Renal pelvis (tissue), 12 donors: ENCODE results near the gene RCE1. TPM values are rescaled to one million over a fixed set of nuclear protein-coding genes. Genes with fewer than 3 reads are reported as not detected.
"Not testable (repeated sequence)": the region's sequence is repeated elsewhere in the genome, so short reads cannot be mapped to it uniquely, and the experiment has no call there.

Experiments
- DNase-seq: peaks from one replicate; pipeline ENCODE4 v3.0.0-alpha.2; 2013
- long read RNA-seq, 16 experiments: transcript quantifications; one replicate each; lab custom pipeline, GENCODE V29; 2026
- polyA plus RNA-seq, 3 donors: library from polyadenylated mRNA; unstranded; fragments of 120-200 nt; gene quantifications; one replicate each; pipeline ENCODE4 v1.2.1, GENCODE V29; 2013; ENCODE audit not compliant: insufficient read length in 3 of 3

Gene RCE1
- polyA plus RNA-seq, result 10 to 100 TPM; 25.4 to 34.2 (median 33.5) TPM
- long read RNA-seq, donor 1, partial matches to known transcripts, result 0 of 7 reads
- long read RNA-seq, donor 1, other reads (novel, unspliced or antisense), result 0 of 7 reads
- long read RNA-seq, donor 2, partial matches to known transcripts, result 0 of 7 reads
- long read RNA-seq, donor 2, other reads (novel, unspliced or antisense), result 0 of 7 reads
- long read RNA-seq, donor 3, transcript RCE1-201 (8 exons, 1,485 nt), result major isoform, 7 of 15 reads
- long read RNA-seq, donor 3, partial matches to known transcripts, result 5 of 15 reads
- long read RNA-seq, donor 3, other reads (novel, unspliced or antisense), result 0 of 15 reads
- long read RNA-seq, donor 4, transcript RCE1-201 (8 exons, 1,485 nt), result major isoform, 5 of 11 reads
- long read RNA-seq, donor 4, partial matches to known transcripts, result 0 of 11 reads
- long read RNA-seq, donor 4, other reads (novel, unspliced or antisense), result 0 of 11 reads
- long read RNA-seq, donor 5, partial matches to known transcripts, result 0 of 3 reads
- long read RNA-seq, donor 5, other reads (novel, unspliced or antisense), result 0 of 3 reads
- long read RNA-seq, donor 6, transcript RCE1-201 (8 exons, 1,485 nt), result major isoform, 9 of 19 reads
- long read RNA-seq, donor 6, partial matches to known transcripts, result 6 of 19 reads
- long read RNA-seq, donor 6, other reads (novel, unspliced or antisense), result 0 of 19 reads
- long read RNA-seq, donor 7, transcript RCE1-201 (8 exons, 1,485 nt), result major isoform, 10 of 22 reads
- long read RNA-seq, donor 7, partial matches to known transcripts, result 8 of 22 reads
- long read RNA-seq, donor 7, other reads (novel, unspliced or antisense), result 0 of 22 reads
- long read RNA-seq, donor 8, partial matches to known transcripts, result 0 of 4 reads
- long read RNA-seq, donor 8, other reads (novel, unspliced or antisense), result 0 of 4 reads
- long read RNA-seq, donor 9, transcript RCE1-201 (8 exons, 1,485 nt), result major isoform, 13 of 19 reads
- long read RNA-seq, donor 9, partial matches to known transcripts, result 0 of 19 reads
- long read RNA-seq, donor 9, other reads (novel, unspliced or antisense), result 0 of 19 reads
- long read RNA-seq, donor 10, transcript RCE1-201 (8 exons, 1,485 nt), result major isoform, 7 of 10 reads
- long read RNA-seq, donor 10, partial matches to known transcripts, result 0 of 10 reads
- long read RNA-seq, donor 10, other reads (novel, unspliced or antisense), result 0 of 10 reads
- long read RNA-seq, donor 11, partial matches to known transcripts, result 0 of 6 reads
- long read RNA-seq, donor 11, other reads (novel, unspliced or antisense), result 0 of 6 reads
- long read RNA-seq, donor 12, transcript RCE1-201 (8 exons, 1,485 nt), result major isoform, 6 of 49 reads
- long read RNA-seq, donor 12, partial matches to known transcripts, result 39 of 49 reads
- long read RNA-seq, donor 12, other reads (novel, unspliced or antisense), result 0 of 49 reads
- long read RNA-seq, donor 13, partial matches to known transcripts, result 0 of 7 reads
- long read RNA-seq, donor 13, other reads (novel, unspliced or antisense), result 0 of 7 reads
- long read RNA-seq, donor 14, result 0 reads
- long read RNA-seq, donor 15, transcript RCE1-201 (8 exons, 1,485 nt), result major isoform, 7 of 14 reads
- long read RNA-seq, donor 15, transcript RCE1-203 (8 exons, 1,428 nt), result minor isoform, 5 of 14 reads
- long read RNA-seq, donor 15, partial matches to known transcripts, result 0 of 14 reads
- long read RNA-seq, donor 15, other reads (novel, unspliced or antisense), result 0 of 14 reads
- long read RNA-seq, donor 16, transcript RCE1-203 (8 exons, 1,428 nt), result minor isoform, 5 of 18 reads
- long read RNA-seq, donor 16, transcript RCE1-201 (8 exons, 1,485 nt), result major isoform, 11 of 18 reads
- long read RNA-seq, donor 16, partial matches to known transcripts, result 0 of 18 reads
- long read RNA-seq, donor 16, other reads (novel, unspliced or antisense), result 0 of 18 reads

GRCh38 chr11:66842896-66843775, at the start of gene RCE1:
Gene RCE1 (plus strand): TSS chr11:66843441. CDS start chr11:66843456, 15 bp downstream.
- DNase-seq, result peak; percentile 92

- DNase-seq, result not testable (repeated sequence)
Measured at GRCh38 chr11:66799815-66800214, 43.4 kb upstream of the RCE1 start.

- DNase-seq, result no peak
Measured at GRCh38 chr11:66800720-66801428, 42.4 kb upstream of the RCE1 start.

- DNase-seq, result no peak
Measured at GRCh38 chr11:66809592-66809991, 33.6 kb upstream of the RCE1 start.

GRCh38 chr11:66810576-66811185, 32.6 kb upstream of the RCE1 start:
- DNase-seq, result no peak

- DNase-seq, result no peak
Measured at GRCh38 chr11:66814678-66815077, 28.6 kb upstream of the RCE1 start.

GRCh38 chr11:66815646-66816045, 27.6 kb upstream of the RCE1 start:
- no peak for DNase-seq

GRCh38 chr11:66818231-66818955, 24.8 kb upstream of the RCE1 start:
- DNase-seq, result no peak

- DNase-seq, result no peak
Measured at GRCh38 chr11:66820381-66820780, 22.9 kb upstream of the RCE1 start.

GRCh38 chr11:66820901-66821300, 22.3 kb upstream of the RCE1 start:
- no peak for DNase-seq

GRCh38 chr11:66823700-66824099, 19.5 kb upstream of the RCE1 start:
- DNase-seq, result no peak

GRCh38 chr11:66824573-66824972, 18.7 kb upstream of the RCE1 start:
- not testable (repeated sequence) for DNase-seq

GRCh38 chr11:66834539-66834845, 8.7 kb upstream of the RCE1 start:
- DNase-seq, result no peak

- DNase-seq, result no peak
Measured at GRCh38 chr11:66834943-66835342, 8.3 kb upstream of the RCE1 start.

- no peak for DNase-seq
Measured at GRCh38 chr11:66835768-66836405, 7.4 kb upstream of the RCE1 start.

GRCh38 chr11:66840317-66841091, 2.7 kb upstream of the RCE1 start:
- DNase-seq, result no peak
